Activated CD4-positive, alpha-beta T cell treated with anti-CD3 and anti-CD28 coated beads, Interleukin-2, amount 10 ng/mL, durations not matched to agents 7 days and 5 days (primary cell): ENCODE results near the gene OTULINL. TPM values are rescaled to one million over a fixed set of nuclear protein-coding genes. Genes with fewer than 3 reads are reported as not detected.

Experiments used
- CTCF ChIA-PET: fragments of 350-600 bp; sonication (Branson Sonifier 250); formaldehyde crosslinking; loops from one replicate; lab custom pipeline; 2021; ENCODE audit warnings: antibody characterized with exemption; lab: Charles Lee
- POLR2A ChIA-PET: fragments of 350-600 bp; sonication (Branson Sonifier 250); formaldehyde crosslinking; loops from one replicate; lab custom pipeline; 2021; ENCODE audit warnings: antibody characterized with exemption; lab: Charles Lee
- DNase-seq: peaks from one replicate; pipeline ENCODE4 v3.0.0-alpha.2; 2020
- H3K27ac Mint-ChIP-seq: one replicate; pipeline ENCODE4 v1.8.0; 2021; ENCODE audit warnings: mild to moderate bottlenecking, moderate library complexity, mixed read lengths
- H3K27me3 Mint-ChIP-seq: one replicate; pipeline ENCODE4 v1.8.0; 2021; ENCODE audit warnings: mixed read lengths
- H3K36me3 Mint-ChIP-seq: one replicate; pipeline ENCODE4 v1.8.0; 2021; ENCODE audit warnings: low read depth, mixed read lengths
- H3K4me1 Mint-ChIP-seq: one replicate; pipeline ENCODE4 v1.8.0; 2021; ENCODE audit warnings: mixed read lengths
- H3K4me3 Mint-ChIP-seq: one replicate; pipeline ENCODE4 v1.8.0; 2021; ENCODE audit warnings: mild to moderate bottlenecking, moderate library complexity, mixed read lengths
- H3K9me3 Mint-ChIP-seq: one replicate; pipeline ENCODE4 v1.8.0; 2021; ENCODE audit warnings: mixed read lengths
- total RNA-seq, 2 experiments: library from RNA; stranded (reverse); gene quantifications; one replicate each; pipeline ENCODE4 v1.2.3, GENCODE V29; 2021

OTULINL gene
- total RNA-seq, 2 experiments from 2014 or later, result 31.4 to 38.7 TPM

- Mint-ChIP-seq H3K4me1 (peaks cover 17% of the 10 kb centered on the region), H3K4me3 (no peak overlapping the region), H3K27me3 (no peaks in the 10 kb centered on the region), H3K27ac (no peak overlapping the region), H3K9me3 (peaks cover 7% of the 10 kb centered on the region), H3K36me3 (peaks cover 2% of the 10 kb centered on the region)
- ChIA-PET POLR2A (no interaction called here), CTCF (interaction anchor here (0.6 to 0.9 kb wide), 3 partner anchors 13 to 165 kb away, joined by 3 to 4 read pairs (median 3); no protein-coding TSS in a partner anchor)
- no peak for DNase-seq
Measured at GRCh38 chr5:14561741-14562140, 19.9 kb upstream of the OTULINL start.

DNA sequence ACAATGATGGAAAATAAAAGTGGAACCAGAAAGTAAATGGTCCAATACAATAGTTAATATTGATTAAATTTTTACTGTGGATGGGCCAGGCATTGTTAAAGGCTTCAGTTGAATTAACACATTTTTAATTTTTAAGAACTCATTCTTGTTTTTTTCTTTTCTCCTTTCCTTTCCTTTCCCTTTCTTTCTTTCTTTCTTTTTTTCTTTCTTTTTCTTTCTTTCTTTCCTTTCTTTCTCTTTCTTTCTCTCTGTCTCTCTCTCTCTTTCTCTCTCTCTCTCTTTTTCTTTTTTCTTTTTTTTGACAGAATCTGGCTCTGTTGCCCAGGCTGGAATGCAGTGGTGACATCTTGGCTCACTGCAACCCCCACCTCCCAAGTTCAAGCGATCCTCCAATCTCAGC is 13.3 kb upstream of the OTULINL start:
- CTCF ChIA-PET, result interaction anchor here (1.3 kb wide), 1 partner anchor 10 kb away, joined by 4 read pairs; no protein-coding TSS in a partner anchor
- Mint-ChIP-seq H3K4me1 (no peaks in the 10 kb centered on the region), H3K4me3 (no peak overlapping the region), H3K9me3 (peaks cover 15% of the 10 kb centered on the region), H3K36me3 (no peaks in the 10 kb centered on the region), H3K27me3 (no peaks in the 10 kb centered on the region), H3K27ac (no peak overlapping the region)
- no peak for DNase-seq
- POLR2A ChIA-PET, result no interaction called here

- no peak for DNase-seq
- no peaks in the 10 kb centered on the region for H3K27me3 Mint-ChIP-seq
- H3K4me3 Mint-ChIP-seq, result no peak overlapping the region
- ChIA-PET POLR2A (no interaction called here), CTCF (interaction anchor here (0.9 to 1.6 kb wide), 2 partner anchors 9 to 79 kb away, joined by 3 read pairs; no protein-coding TSS in a partner anchor)
- no peaks in the 10 kb centered on the region for H3K36me3 Mint-ChIP-seq
- no peaks in the 10 kb centered on the region for H3K4me1 Mint-ChIP-seq
- peaks cover 13% of the 10 kb centered on the region for H3K9me3 Mint-ChIP-seq
- H3K27ac Mint-ChIP-seq, result no peak overlapping the region
Measured at GRCh38 chr5:14569948-14570691, 11.5 kb upstream of the OTULINL start.

- Mint-ChIP-seq H3K36me3 (no peaks in the 10 kb centered on the region), H3K4me3 (no peak overlapping the region), H3K9me3 (peaks cover 8% of the 10 kb centered on the region), H3K27me3 (peaks cover 2% of the 10 kb centered on the region), H3K4me1 (no peaks in the 10 kb centered on the region), H3K27ac (no peak overlapping the region)
- no peak for DNase-seq
- ChIA-PET POLR2A (no interaction called here), CTCF (no interaction called here)
Measured at GRCh38 chr5:14571901-14572300, 9.7 kb upstream of the OTULINL start.

GRCh38 chr5:14572385-14572784 is 9.2 kb upstream of the OTULINL start:
- no peak for DNase-seq
- Mint-ChIP-seq H3K9me3 (peaks cover 3% of the 10 kb centered on the region), H3K4me3 (no peak overlapping the region), H3K36me3 (no peaks in the 10 kb centered on the region), H3K27ac (no peak overlapping the region), H3K27me3 (peaks cover 2% of the 10 kb centered on the region), H3K4me1 (no peaks in the 10 kb centered on the region)
- ChIA-PET POLR2A (no interaction called here), CTCF (no interaction called here)

DNA sequence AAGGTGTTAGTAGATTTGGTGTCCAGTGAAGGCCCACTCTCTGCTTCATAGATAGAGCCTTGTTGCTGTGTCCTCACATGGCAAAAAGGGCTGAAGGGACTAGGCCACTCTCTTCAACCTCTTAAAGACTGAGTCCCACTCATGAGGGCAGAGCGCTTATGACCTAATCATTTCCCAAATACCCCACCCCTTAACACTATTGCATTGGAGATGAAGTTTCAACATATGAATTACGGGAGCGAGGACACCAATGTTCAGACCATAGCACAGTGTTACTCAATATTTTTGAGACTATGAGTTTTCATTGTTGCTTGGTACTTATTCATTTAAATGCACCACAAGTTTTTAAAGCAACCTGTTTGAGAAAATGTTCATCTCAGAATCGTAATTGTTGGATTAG is 8.8 kb upstream of the OTULINL start:
- DNase-seq, result no peak
- CTCF ChIA-PET, result no interaction called here
- Mint-ChIP-seq H3K36me3 (no peaks in the 10 kb centered on the region), H3K27ac (no peak overlapping the region), H3K27me3 (peaks cover 2% of the 10 kb centered on the region), H3K9me3 (peaks cover 2% of the 10 kb centered on the region), H3K4me3 (no peak overlapping the region), H3K4me1 (no peaks in the 10 kb centered on the region)
- POLR2A ChIA-PET, result no interaction called here

- H3K9me3 Mint-ChIP-seq, result no peaks in the 10 kb centered on the region
Measured at GRCh38 chr5:14574096-14574495, 7.5 kb upstream of the OTULINL start.

GRCh38 chr5:14574891-14575508 is 6.6 kb upstream of the OTULINL start:
- H3K4me3 Mint-ChIP-seq, result no peak overlapping the region
- DNase-seq, result no peak
- peaks cover 16% of the 10 kb centered on the region for H3K27me3 Mint-ChIP-seq
- no peaks in the 10 kb centered on the region for H3K4me1 Mint-ChIP-seq
- ChIA-PET POLR2A (no interaction called here), CTCF (interaction anchor here (1.0 kb wide), 1 partner anchor 13 kb away, joined by 3 read pairs; no protein-coding TSS in a partner anchor)
- H3K36me3 Mint-ChIP-seq, result no peaks in the 10 kb centered on the region
- no peaks in the 10 kb centered on the region for H3K9me3 Mint-ChIP-seq
- no peak overlapping the region for H3K27ac Mint-ChIP-seq

More at GRCh38 chr5:14574096-14574495, 7.5 kb upstream of the OTULINL start:
- Mint-ChIP-seq H3K4me1 (no peaks in the 10 kb centered on the region), H3K4me3 (no peak overlapping the region), H3K36me3 (no peaks in the 10 kb centered on the region), H3K27me3 (peaks cover 8% of the 10 kb centered on the region), H3K27ac (no peak overlapping the region)
- DNase-seq, result no peak
- POLR2A ChIA-PET, result no interaction called here
- CTCF ChIA-PET, result no interaction called here

DNA sequence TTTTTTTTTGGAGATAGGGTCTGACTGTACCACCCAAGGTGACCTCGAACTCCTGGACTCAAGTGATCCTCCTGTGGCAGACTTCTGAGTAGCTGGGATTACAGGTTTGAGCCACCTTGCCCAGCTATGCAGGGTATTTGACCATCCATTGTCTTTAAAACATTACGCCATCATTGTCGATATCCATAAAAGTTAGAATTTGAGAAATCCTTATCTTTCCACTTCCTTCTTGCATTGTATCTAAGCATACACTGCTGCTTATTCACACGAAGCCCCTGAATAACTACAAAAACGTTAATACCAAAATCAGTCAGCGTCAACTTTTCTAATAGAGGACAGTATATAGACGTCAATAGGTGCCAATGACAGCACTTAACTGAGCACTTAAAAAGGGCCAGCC is 5.4 kb upstream of the OTULINL start:
- H3K4me1 Mint-ChIP-seq, result peaks cover 5% of the 10 kb centered on the region
- CTCF ChIA-PET, result interaction anchor here (0.7 kb wide), 1 partner anchor 276 kb away, joined by 3 read pairs; no protein-coding TSS in a partner anchor
- H3K27ac Mint-ChIP-seq, result no peak overlapping the region
- DNase-seq, result no peak
- POLR2A ChIA-PET, result no interaction called here
- no peak overlapping the region for H3K4me3 Mint-ChIP-seq
- no peaks in the 10 kb centered on the region for H3K36me3 Mint-ChIP-seq
- no peaks in the 10 kb centered on the region for H3K9me3 Mint-ChIP-seq
- peaks cover 24% of the 10 kb centered on the region for H3K27me3 Mint-ChIP-seq

GRCh38 chr5:14577079-14577725 is 4.4 kb upstream of the OTULINL start:
- CTCF ChIA-PET, result interaction anchor here (0.8 to 1.1 kb wide), 4 partner anchors 8 to 226 kb away, joined by 3 to 4 read pairs (median 3); no protein-coding TSS in a partner anchor
- H3K4me1 Mint-ChIP-seq, result peaks cover 5% of the 10 kb centered on the region
- no peaks in the 10 kb centered on the region for H3K9me3 Mint-ChIP-seq
- POLR2A ChIA-PET, result no interaction called here
- H3K27ac Mint-ChIP-seq, result no peak overlapping the region
- H3K36me3 Mint-ChIP-seq, result no peaks in the 10 kb centered on the region
- H3K27me3 Mint-ChIP-seq, result peaks cover 24% of the 10 kb centered on the region
- H3K4me3 Mint-ChIP-seq, result no peak overlapping the region
- DNase-seq, result no peak

GRCh38 chr5:14577971-14578370 is 3.6 kb upstream of the OTULINL start:
- no peak for DNase-seq
- Mint-ChIP-seq H3K9me3 (no peaks in the 10 kb centered on the region), H3K36me3 (no peaks in the 10 kb centered on the region), H3K27me3 (peaks cover 24% of the 10 kb centered on the region), H3K4me1 (peaks cover 11% of the 10 kb centered on the region), H3K27ac (no peak overlapping the region), H3K4me3 (no peak overlapping the region)
- ChIA-PET CTCF (interaction anchor here (0.8 to 1.1 kb wide), 4 partner anchors 9 to 227 kb away, joined by 3 to 4 read pairs (median 3); no protein-coding TSS in a partner anchor), POLR2A (no interaction called here)

GRCh38 chr5:14579246-14579645 is 2.3 kb upstream of the OTULINL start:
- Mint-ChIP-seq H3K9me3 (no peaks in the 10 kb centered on the region), H3K36me3 (peaks cover 7% of the 10 kb centered on the region), H3K27ac (no peak overlapping the region), H3K4me3 (no peak overlapping the region), H3K4me1 (peaks cover 24% of the 10 kb centered on the region), H3K27me3 (peaks cover 24% of the 10 kb centered on the region)
- CTCF ChIA-PET, result interaction anchor here (1.0 to 1.5 kb wide), 2 partner anchors 9 to 77 kb away, joined by 3 to 4 read pairs; no protein-coding TSS in a partner anchor
- POLR2A ChIA-PET, result interaction anchor here (0.6 to 0.7 kb wide), 2 partner anchors 68 to 220 kb away, joined by 3 to 4 read pairs; no protein-coding TSS in a partner anchor
- DNase-seq, result no peak
